H1 (cell line): ENCODE measurements around the gene ADD3. TPM values are rescaled to one million over a fixed set of nuclear protein-coding genes. Genes with fewer than 3 reads are reported as not detected.

Source experiments
- CTCF ChIA-PET: fragments of 300-600 bp; sonication (Branson Sonifier 250); formaldehyde crosslinking; loops from one replicate; lab custom pipeline; 2021; ENCODE audit not compliant: partially characterized antibody; lab: Charles Lee
- POLR2A ChIA-PET: fragments of 300-600 bp; sonication (Branson Sonifier 250); formaldehyde crosslinking; loops from one replicate; lab custom pipeline; 2021; ENCODE audit warnings: inconsistent platforms; ENCODE audit not compliant: partially characterized antibody; lab: Charles Lee
- DNase-seq, 2 experiments: peaks; one replicate each; pipeline versions ENCODE4 v3.0.0 to v3.0.0-alpha.2; 2010 to 2022; ENCODE audit warnings: low spot score in 2 of 2, low read depth in 1 of 2, mixed read lengths in 1 of 2
- FAIRE-seq: peaks from 2 replicates; lab custom pipeline; 2011; peaks lifted over from hg19 to GRCh38; lab: Jason Lieb, UNC
- H2AFZ ChIP-seq: 2 replicates; pipeline ENCODE4 v1.8.1; 2012; ENCODE audit warnings: low read length, inconsistent platforms
- H2AK5ac ChIP-seq: 2 replicates; pipeline ENCODE4 v1.6.1; 2013; ENCODE audit warnings: low read depth, low read length
- H2BK120ac ChIP-seq: replicated peaks from 2 replicates; pipeline ENCODE3; 2013; ENCODE audit warnings: low read depth, low read length, inconsistent platforms
- H2BK12ac ChIP-seq: 2 replicates; pipeline ENCODE4 v1.6.1; 2013; ENCODE audit warnings: low read depth, low read length
- H2BK15ac ChIP-seq: 2 replicates; pipeline ENCODE4 v1.6.1; 2013; ENCODE audit warnings: low read length
- H2BK20ac ChIP-seq: 2 replicates; pipeline ENCODE4 v1.6.1; 2013; ENCODE audit warnings: low read length
- H2BK5ac ChIP-seq: 2 replicates; pipeline ENCODE4 v1.6.1; 2013; ENCODE audit warnings: low read depth, low read length
- H3K14ac ChIP-seq: 2 replicates; pipeline ENCODE4 v1.6.1; 2013; ENCODE audit warnings: inconsistent platforms; ENCODE audit not compliant: insufficient read length
- H3K18ac ChIP-seq: 2 replicates; pipeline ENCODE4 v1.6.1; 2013; ENCODE audit warnings: low read length; ENCODE audit errors: extremely low read depth
- H3K23ac ChIP-seq: 2 replicates; pipeline ENCODE4 v1.6.1; 2013; ENCODE audit warnings: inconsistent platforms; ENCODE audit not compliant: insufficient read length
- H3K23me2 ChIP-seq: 2 replicates; pipeline ENCODE4 v1.6.1; 2013; ENCODE audit warnings: low read depth, low read length
- H3K27ac ChIP-seq: 2 replicates; pipeline ENCODE4 v1.6.1; 2011; ENCODE audit warnings: low read depth, low read length, inconsistent platforms
- H3K27me3 ChIP-seq, 4 experiments: replicated peaks in 1 of 4; 1 replicate in 1 of 4; 2 replicates in 3 of 4; pipeline versions ENCODE4 v1.6.1 to v1.8.1; 2011 to 2013; ENCODE audit warnings: low read length in 3 of 4, mild to moderate bottlenecking in 3 of 4, inconsistent platforms in 2 of 4, mixed read lengths in 2 of 4, moderate library complexity in 1 of 4; ENCODE audit not compliant: control insufficient read depth in 3 of 4, insufficient read depth in 3 of 4; ENCODE audit errors: extremely low read depth in 1 of 4
- H3K36me3 ChIP-seq, 4 experiments: 2 replicates each; pipeline versions ENCODE4 v1.6.1 to v1.8.1; 2011 to 2013; ENCODE audit warnings: mild to moderate bottlenecking in 4 of 4, low read length in 3 of 4, moderate library complexity in 2 of 4, control low read depth in 1 of 4, inconsistent platforms in 1 of 4; ENCODE audit not compliant: insufficient read depth in 4 of 4, control insufficient read depth in 2 of 4
- H3K4ac ChIP-seq: replicated peaks from 2 replicates; pipeline ENCODE3; 2013; ENCODE audit warnings: low read length, low read depth, mixed read lengths, inconsistent platforms; ENCODE audit not compliant: insufficient read length
- H3K4me1 ChIP-seq, 4 experiments: replicated peaks in 1 of 4; 1 replicate in 1 of 4; 2 replicates in 3 of 4; pipeline versions ENCODE4 v1.6.1 to v1.8.1; 2011 to 2013; ENCODE audit warnings: low read length in 3 of 4, inconsistent platforms in 2 of 4, mixed read lengths in 1 of 4; ENCODE audit not compliant: insufficient read depth in 4 of 4, control insufficient read depth in 3 of 4
- H3K4me2 ChIP-seq, 2 experiments: 2 replicates each; pipeline versions ENCODE4 v1.6.1 to v1.8.1; 2011 to 2013; ENCODE audit warnings: low read depth in 2 of 2, low read length in 2 of 2, control low read depth in 1 of 2, inconsistent platforms in 1 of 2, mild to moderate bottlenecking in 1 of 2; ENCODE audit not compliant: insufficient read depth in 1 of 2
- H3K4me3 ChIP-seq, 4 experiments: fragments of 200-600, 300-600 bp in 1 of 4; sonication (generic), shearing (Covaris generic), sonication (Bioruptor Twin) in 1 of 4; 2 replicates each; pipeline versions ENCODE4 v1.5.1 to v1.8.1; 2011 to 2016; ENCODE audit warnings: low read length in 4 of 4, low read depth in 3 of 4, control low read depth in 2 of 4, inconsistent platforms in 2 of 4, mild to moderate bottlenecking in 2 of 4, mixed read lengths in 1 of 4, moderate library complexity in 1 of 4; ENCODE audit not compliant: insufficient read depth in 2 of 4; ENCODE audit errors: extremely low read depth in 1 of 4
- H3K56ac ChIP-seq: replicated peaks from 2 replicates; pipeline ENCODE3; 2013; ENCODE audit warnings: low read depth, mild to moderate bottlenecking, mixed read lengths, low read length, inconsistent platforms; ENCODE audit not compliant: insufficient read length
- H3K79me1 ChIP-seq: 2 replicates; pipeline ENCODE4 v1.6.1; 2013; ENCODE audit warnings: low read depth, low read length, control low read depth
- H3K79me2 ChIP-seq, 2 experiments: 2 replicates each; pipeline versions ENCODE4 v1.6.1 to v1.8.1; 2012 to 2013; ENCODE audit warnings: low read length in 2 of 2, mild to moderate bottlenecking in 2 of 2, inconsistent platforms in 1 of 2; ENCODE audit not compliant: insufficient read depth in 2 of 2, control insufficient read depth in 1 of 2
- H3K9ac ChIP-seq, 4 experiments: replicated peaks in 1 of 4; 1 replicate in 1 of 4; 2 replicates in 3 of 4; pipeline versions ENCODE4 v1.6.1 to v1.8.1; 2011 to 2013; ENCODE audit warnings: low read depth in 3 of 4, low read length in 3 of 4, control low read depth in 2 of 4, mild to moderate bottlenecking in 2 of 4, moderate library complexity in 2 of 4, inconsistent platforms in 1 of 4; ENCODE audit errors: extremely low read depth in 1 of 4
- H3K9me3 ChIP-seq, 2 experiments: 2 replicates each; pipeline versions ENCODE4 v1.6.1 to v1.8.1; 2012 to 2013; ENCODE audit warnings: mild to moderate bottlenecking in 2 of 2, moderate library complexity in 2 of 2, control low read depth in 1 of 2, inconsistent platforms in 1 of 2, low read depth in 1 of 2, low read length in 1 of 2, mixed read lengths in 1 of 2; ENCODE audit not compliant: insufficient read depth in 2 of 2
- H4K20me1 ChIP-seq, 2 experiments: replicated peaks in 1 of 2; 2 replicates each; pipeline versions ENCODE3 to v1.8.1; 2011 to 2013; ENCODE audit warnings: inconsistent platforms in 2 of 2, low read length in 2 of 2, mild to moderate bottlenecking in 1 of 2; ENCODE audit not compliant: insufficient read depth in 2 of 2, control insufficient read depth in 1 of 2
- H4K5ac ChIP-seq: 2 replicates; pipeline ENCODE4 v1.6.1; 2013; ENCODE audit warnings: low read length, low read depth, mixed read lengths, inconsistent platforms; ENCODE audit not compliant: insufficient read length
- H4K8ac ChIP-seq: 2 replicates; pipeline ENCODE4 v1.8.0; 2013; ENCODE audit warnings: mild to moderate bottlenecking, moderate library complexity, low read length, inconsistent platforms; ENCODE audit not compliant: insufficient read depth; ENCODE audit errors: extremely low read depth
- H4K91ac ChIP-seq: replicated peaks from 2 replicates; pipeline ENCODE3; 2013; ENCODE audit warnings: low read length, mixed read lengths, inconsistent platforms; ENCODE audit not compliant: insufficient read length
- CHD2 ChIP-seq: IDR thresholded peaks from 2 replicates; pipeline ENCODE4 v1.6.1; 2012; ENCODE audit warnings: low read length, improper control_type of control experiment
- GTF2F1 ChIP-seq: IDR thresholded peaks from 2 replicates; pipeline ENCODE4 v1.6.1; 2012; ENCODE audit warnings: low read depth, low read length, improper control_type of control experiment, borderline replicate concordance
- HDAC2 ChIP-seq, 2 experiments: fragments of 300-600 bp in 1 of 2; sonication (generic) in 1 of 2; IDR thresholded peaks; 2 replicates each; pipeline ENCODE4 v1.6.1; 2011 to 2012; ENCODE audit warnings: low read depth in 2 of 2, low read length in 2 of 2, mild to moderate bottlenecking in 2 of 2, moderate library complexity in 2 of 2, borderline replicate concordance in 1 of 2, inconsistent platforms in 1 of 2
- HDAC6 ChIP-seq: IDR thresholded peaks from one replicate; pipeline ENCODE4 v1.7.1; 2012; ENCODE audit warnings: low read depth, mild to moderate bottlenecking, inconsistent platforms, low read length, moderate library complexity
- KDM5A ChIP-seq: fragments of 200-600 bp; IDR thresholded peaks from 2 replicates; pipeline ENCODE4 v1.7.1; 2012; ENCODE audit warnings: mild to moderate bottlenecking, low read length, inconsistent platforms, mixed read lengths
- MAFK ChIP-seq: IDR thresholded peaks from 2 replicates; pipeline ENCODE4 v1.6.1; 2012; ENCODE audit warnings: low read depth, mild to moderate bottlenecking, improper control_type of control experiment, low read length
- POLR2AphosphoS5 ChIP-seq: IDR thresholded peaks from 2 replicates; pipeline ENCODE4 v1.6.1; 2011; ENCODE audit warnings: low read depth, low read length
- RNF2 ChIP-seq: fragments of 200-900, 300-1000 bp; sonication (generic); IDR thresholded peaks from 2 replicates; pipeline ENCODE4 v1.7.1; 2016; ENCODE audit warnings: borderline replicate concordance, low read depth, mild to moderate bottlenecking, antibody characterized with exemption, low read length; ENCODE audit not compliant: poor library complexity, severe bottlenecking; ENCODE audit errors: missing control alignments
- SIRT6 ChIP-seq: IDR thresholded peaks from one replicate; pipeline ENCODE4 v1.7.1; 2012; ENCODE audit warnings: low read length, inconsistent platforms
- SRF ChIP-seq: IDR thresholded peaks from 2 replicates; pipeline ENCODE4 v1.6.1; 2011; ENCODE audit warnings: mild to moderate bottlenecking, low read depth, low read length, moderate library complexity
- SUZ12 ChIP-seq: fragments of 200-600 bp; sonication (generic); IDR thresholded peaks from 2 replicates; pipeline ENCODE4 v1.6.1; 2012; ENCODE audit warnings: mild to moderate bottlenecking, inconsistent platforms, low read length, moderate library complexity, mixed read lengths
- TAF7 ChIP-seq: optimal IDR thresholded peaks from 2 replicates; pipeline ENCODE3; 2011; ENCODE audit warnings: low read depth, mild to moderate bottlenecking, inconsistent platforms, low read length, moderate library complexity, borderline replicate concordance
- USF2 ChIP-seq: IDR thresholded peaks from 2 replicates; pipeline ENCODE4 v1.6.1; 2011; ENCODE audit warnings: low read length, improper control_type of control experiment
- WGBS, 2 experiments: shearing (Covaris generic) in 1 of 2; methylation state at CpG; one replicate each; pipeline versions ENCODE4 v1.1.6 to v1.1.7; 2013 to 2015; ENCODE audit warnings: low lambda C conversion rate in 2 of 2, mixed read lengths in 2 of 2, inconsistent platforms in 1 of 2, low coverage in 1 of 2, missing lambda C conversion rate in 1 of 2; ENCODE audit not compliant: insufficient replicate concordance in 2 of 2, insufficient coverage in 1 of 2, insufficient read length in 1 of 2; ENCODE audit errors: extremely low coverage in 1 of 2, missing lambda C conversion rate in 1 of 2; 5-methylcytosine and 5-hydroxymethylcytosine counted together
- polyA plus RNA-seq, 7 experiments: library from polyadenylated mRNA; depleted of rRNA in 3 of 7; stranded (reverse) in 5 of 7; unstranded in 2 of 7; fragments of >200 nt in 5 of 7; fragments of 200-250 nt in 2 of 7; gene quantifications; 1 replicate in 5 of 7; 2 replicates in 1 of 7; 4 replicates in 1 of 7; pipeline versions ENCODE4 v1.2.1 to v1.2.3, GENCODE V29; 2011 to 2013; ENCODE audit warnings: missing spikeins in 2 of 7, mixed read lengths in 2 of 7
- total RNA-seq: library from RNA; stranded (reverse); fragmentation: NEBNext Ultra II Directional; extraction: Animal tissue kit (Norgen Biotek cat#: 25700); gene quantifications from 2 replicates; pipeline ENCODE4 v1.2.1, GENCODE V29; 2021

Gene ADD3
- total and polyA plus RNA-seq, 2 of the 8 experiments (the other 6 are each of a cell fraction or from before 2014, with no cell fraction given), result 44.7 to 85.6 TPM

GRCh38 chr10:110150981-110151380 lies 143.2 kb downstream of the ADD3 start:
- H3K36me3 ChIP-seq, result no peaks in the 10 kb centered on the region
- H2BK15ac ChIP-seq, result no peak overlapping the region
- no peak overlapping the region for H2BK20ac ChIP-seq
- no peaks in the 10 kb centered on the region for H4K20me1 ChIP-seq
- H2BK12ac ChIP-seq, result no peak overlapping the region
- no peak overlapping the region for H3K56ac ChIP-seq
- H3K27ac ChIP-seq, result no peak overlapping the region
- no peak overlapping the region for H3K4me3 ChIP-seq
- no peaks in the 10 kb centered on the region; a peak in 3 of 7 replicates for H3K4me1 ChIP-seq
- ChIA-PET CTCF (interaction anchor here (0.7 to 5.4 kb wide), 9 partner anchors 8 to 145 kb away, joined by 3 to 52 read pairs (median 7); partner anchors contain the start of gene MXI1), POLR2A (no interaction called here)
- no peak overlapping the region for H2AFZ ChIP-seq
- DNase-seq, result no peak
- H3K79me1 ChIP-seq, result no peaks in the 10 kb centered on the region
- H3K4ac ChIP-seq, result no peak overlapping the region
- WGBS, 2 experiments, result 75% methylated on average over 6 of the region's 6 CpGs; no CpG with 5 or more reads in 1 of the 2 experiments
- H3K79me2 ChIP-seq, result no peaks in the 10 kb centered on the region
- no peak overlapping the region for H4K91ac ChIP-seq
- H3K9ac ChIP-seq, result no peak overlapping the region
- H4K5ac ChIP-seq, result no peak overlapping the region
- no peaks in the 10 kb centered on the region for H3K9me3 ChIP-seq
- no peak overlapping the region for H3K4me2 ChIP-seq
- FAIRE-seq, result no peak
- no peak overlapping the region; the same call in 1 of the 2 replicates for H3K18ac ChIP-seq
- H3K23me2 ChIP-seq, result no peaks in the 10 kb centered on the region
- no peaks in the 10 kb centered on the region; a peak in 2 of 7 replicates for H3K27me3 ChIP-seq
- no peak overlapping the region; the same call in 1 of the 2 replicates for H2BK5ac ChIP-seq
- H3K14ac ChIP-seq, result no peak overlapping the region
- H3K23ac ChIP-seq, result no peak overlapping the region
- H2BK120ac ChIP-seq, result no peak overlapping the region
- H2AK5ac ChIP-seq, result no peak overlapping the region
- H4K8ac ChIP-seq, result 0 out of 2 replicates have a peak overlapping the region, but pooled peaks have one; percentile 0
- TF ChIP-seq SRF (no peak), USF2 (no peak), SUZ12 (no peak), GTF2F1 (no peak), POLR2AphosphoS5 (no peak), MAFK (no peak), KDM5A (no peak), HDAC6 (no peak), HDAC2 (IDR thresholded peaks at IDR 0.05; ENCODE audit: borderline replicate concordance in 1 of 2, low read depth in 2 of 2, low read length in 2 of 2) (no peak), RNF2 (no peak), TAF7 (no peak), CHD2 (no peak), SIRT6 (no peak)
